GM23248 (cell line): ENCODE measurements around the gene TKT.

ENCODE experiments used
- EZH2 ChIP-seq: fragments of 200-600 bp; sonication (generic); IDR thresholded peaks from 2 replicates; pipeline ENCODE4 v1.6.1; 2018; ENCODE audit warnings: antibody characterized with exemption, mild to moderate bottlenecking; ENCODE audit not compliant: insufficient read depth, poor library complexity, severe bottlenecking
- EZH2phosphoT487 ChIP-seq: fragments of 200-600 bp; sonication (generic); IDR thresholded peaks from 2 replicates; pipeline ENCODE4 v1.6.1; 2018; ENCODE audit warnings: antibody characterized with exemption, moderate library complexity, mild to moderate bottlenecking, low read depth; ENCODE audit not compliant: insufficient read depth

DNA sequence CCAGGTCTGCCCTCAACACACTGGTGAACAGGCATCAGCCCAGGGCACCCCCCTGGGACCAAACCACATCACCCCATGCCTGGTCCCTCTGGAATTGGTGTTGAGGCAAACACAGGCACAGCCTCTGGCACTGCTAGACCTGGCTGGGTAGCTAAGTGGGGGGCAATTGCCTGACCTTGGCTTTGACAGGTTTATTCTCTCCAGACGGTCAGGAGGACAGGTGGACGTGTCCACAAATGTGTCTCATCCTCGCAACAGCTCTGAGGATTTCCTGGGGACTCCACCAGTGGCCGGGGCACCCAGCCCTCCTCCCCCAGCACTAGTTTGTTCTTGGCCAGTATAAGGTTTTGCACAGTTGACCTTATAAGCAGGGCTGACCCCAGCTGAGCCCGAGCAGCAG lies 31.3 kb downstream of the TKT start:
- TF ChIP-seq EZH2phosphoT487 (no peak), EZH2 (no peak)
